Progenitor cell of endocrine pancreas (in vitro differentiated cells): ENCODE results near the gene FAM168B. TPM values are rescaled to one million over a fixed set of nuclear protein-coding genes. Genes with fewer than 3 reads are reported as not detected.

Experiments used
- DNase-seq: peaks from one replicate; pipeline ENCODE4 v3.0.0; 2021; ENCODE audit warnings: low spot score; ENCODE audit not compliant: unreplicated experiment
- H3K27ac Mint-ChIP-seq: 2 replicates; pipeline ENCODE4 v1.8.0; 2021; ENCODE audit warnings: mild to moderate bottlenecking, moderate library complexity, mixed read lengths
- H3K27me3 Mint-ChIP-seq: 2 replicates; pipeline ENCODE4 v1.8.0; 2021; ENCODE audit warnings: mixed read lengths
- H3K36me3 Mint-ChIP-seq: 2 replicates; pipeline ENCODE4 v1.8.0; 2022; ENCODE audit warnings: mixed read lengths; ENCODE audit not compliant: insufficient read depth
- H3K4me1 Mint-ChIP-seq: 2 replicates; pipeline ENCODE4 v1.8.0; 2021; ENCODE audit warnings: low read depth, mixed read lengths
- H3K4me3 Mint-ChIP-seq: 2 replicates; pipeline ENCODE4 v1.8.0; 2021; ENCODE audit warnings: low read depth, mild to moderate bottlenecking, moderate library complexity, mixed read lengths
- H3K9me3 Mint-ChIP-seq: 2 replicates; pipeline ENCODE4 v1.8.0; 2021; ENCODE audit warnings: low read depth, mixed read lengths
- total RNA-seq: library from RNA; stranded (reverse); gene quantifications from 2 replicates; pipeline ENCODE4 v1.2.1, GENCODE V29; 2021
- TF ChIP-seq, protein P1 (sequence below): fragments of 200-600 bp; sonication (generic); IDR thresholded peaks from one replicate; pipeline ENCODE4 v1.5.0; 2021; ENCODE audit warnings: antibody characterized with exemption, mild to moderate bottlenecking; ENCODE audit not compliant: unreplicated experiment

FAM168B gene
- total RNA-seq, 1 donor from 2014 or later = 111 TPM

DNA sequence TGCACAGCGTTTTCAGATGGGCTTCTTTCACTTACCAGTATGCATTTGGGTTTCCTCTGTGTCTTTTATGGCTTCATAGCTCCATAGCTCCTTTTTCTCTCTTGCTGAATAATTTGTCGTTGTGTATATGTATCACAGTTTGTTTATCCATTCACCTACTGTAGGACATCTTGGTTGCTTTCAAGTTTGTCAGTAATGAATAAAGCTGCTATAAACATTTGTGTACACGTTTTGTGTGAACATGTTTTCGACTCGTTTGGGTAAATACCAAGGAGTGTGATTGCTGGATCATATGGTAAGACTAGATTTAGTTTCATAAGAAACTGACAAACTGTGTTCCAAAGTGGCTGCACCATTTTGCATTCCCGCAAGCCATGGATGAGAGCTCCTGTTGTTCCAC, 94.7 kb downstream of the FAM168B start:
- Mint-ChIP-seq H3K27me3 (peaks cover 19% of the 10 kb centered on the region), H3K9me3 (no peaks in the 10 kb centered on the region), H3K4me1 (no peaks in the 10 kb centered on the region), H3K27ac (no peak overlapping the region), H3K4me3 (no peak overlapping the region), H3K36me3 (no peaks in the 10 kb centered on the region)
- DNase-seq = no peak
- TF ChIP-seq, protein P1, sequence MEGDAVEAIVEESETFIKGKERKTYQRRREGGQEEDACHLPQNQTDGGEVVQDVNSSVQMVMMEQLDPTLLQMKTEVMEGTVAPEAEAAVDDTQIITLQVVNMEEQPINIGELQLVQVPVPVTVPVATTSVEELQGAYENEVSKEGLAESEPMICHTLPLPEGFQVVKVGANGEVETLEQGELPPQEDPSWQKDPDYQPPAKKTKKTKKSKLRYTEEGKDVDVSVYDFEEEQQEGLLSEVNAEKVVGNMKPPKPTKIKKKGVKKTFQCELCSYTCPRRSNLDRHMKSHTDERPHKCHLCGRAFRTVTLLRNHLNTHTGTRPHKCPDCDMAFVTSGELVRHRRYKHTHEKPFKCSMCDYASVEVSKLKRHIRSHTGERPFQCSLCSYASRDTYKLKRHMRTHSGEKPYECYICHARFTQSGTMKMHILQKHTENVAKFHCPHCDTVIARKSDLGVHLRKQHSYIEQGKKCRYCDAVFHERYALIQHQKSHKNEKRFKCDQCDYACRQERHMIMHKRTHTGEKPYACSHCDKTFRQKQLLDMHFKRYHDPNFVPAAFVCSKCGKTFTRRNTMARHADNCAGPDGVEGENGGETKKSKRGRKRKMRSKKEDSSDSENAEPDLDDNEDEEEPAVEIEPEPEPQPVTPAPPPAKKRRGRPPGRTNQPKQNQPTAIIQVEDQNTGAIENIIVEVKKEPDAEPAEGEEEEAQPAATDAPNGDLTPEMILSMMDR = no peak

Other genes starting within 250 kb of the FAM168B start
- gene PLEKHB2, start 11.9 kb upstream of the FAM168B start, total RNA-seq = 38.8 and 40.9 TPM in 2 replicates
- 3.3 and 4.7 TPM in 2 replicates for gene POTEE, start 116.1 kb upstream of the FAM168B start, total RNA-seq